ENCODE measurements around the gene ACOXL. TPM values are rescaled to one million over a fixed set of nuclear protein-coding genes. Genes with fewer than 3 reads are reported as not detected.

The ACOXL gene
- total RNA-seq, 2 donors from 2014 or later, result 0.52 TPM; not detected in 1

DNA sequence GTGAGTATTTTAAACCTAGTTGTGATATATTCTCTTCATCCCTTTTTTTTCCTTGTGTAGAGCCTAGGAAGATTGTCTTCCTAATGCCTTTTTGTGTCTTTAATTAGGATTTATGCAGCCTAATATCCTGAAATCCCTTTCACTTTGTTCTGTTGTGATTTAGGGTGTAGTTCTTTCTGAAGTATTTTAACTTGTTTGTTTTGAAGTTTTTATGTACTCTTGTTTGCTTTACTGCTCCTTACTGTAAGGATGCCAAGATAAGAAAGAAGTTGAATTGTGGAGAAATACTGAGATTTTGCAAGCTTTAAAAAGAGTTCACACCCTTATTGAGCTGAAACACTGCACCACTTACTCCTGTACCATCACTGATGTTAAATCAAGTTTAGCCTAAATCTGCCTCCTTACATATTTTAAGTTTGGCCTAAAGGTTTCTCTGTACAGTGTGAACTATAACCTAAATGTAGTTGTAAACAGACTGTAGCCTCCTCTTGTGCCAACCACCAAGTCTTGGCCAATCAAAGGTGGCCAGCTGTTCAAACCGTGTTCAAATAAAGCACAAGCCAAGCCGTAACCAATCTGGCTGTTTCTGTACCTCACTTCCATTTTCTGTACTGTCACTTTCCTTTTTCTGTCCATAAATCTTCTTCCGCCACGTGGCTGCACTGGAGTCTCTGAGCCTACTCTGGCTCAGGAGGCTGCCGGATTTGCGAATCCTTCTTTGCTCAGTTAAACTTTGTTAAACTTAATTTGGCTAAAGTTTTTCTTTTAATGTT is 17.7 kb upstream of the ACOXL start:
- Histone ChIP-seq H3K36me3 (replicated peaks in 1 of 2; ENCODE audit: insufficient read depth in 1 of 2, low read depth in 2 of 2) (no peaks in the 10 kb centered on the region), H3K4me1 (no peaks in the 10 kb centered on the region), H3K4me3 (no peak overlapping the region), H3K27me3 (no peaks in the 10 kb centered on the region), H3K27ac (no peak overlapping the region), H3K9me3 (no peaks in the 10 kb centered on the region)
- whole genome bisulfite sequencing, 2 donors, result 63 to 67% methylated on average over 6 of the region's 6 CpGs
- TF ChIP-seq, protein P1, sequence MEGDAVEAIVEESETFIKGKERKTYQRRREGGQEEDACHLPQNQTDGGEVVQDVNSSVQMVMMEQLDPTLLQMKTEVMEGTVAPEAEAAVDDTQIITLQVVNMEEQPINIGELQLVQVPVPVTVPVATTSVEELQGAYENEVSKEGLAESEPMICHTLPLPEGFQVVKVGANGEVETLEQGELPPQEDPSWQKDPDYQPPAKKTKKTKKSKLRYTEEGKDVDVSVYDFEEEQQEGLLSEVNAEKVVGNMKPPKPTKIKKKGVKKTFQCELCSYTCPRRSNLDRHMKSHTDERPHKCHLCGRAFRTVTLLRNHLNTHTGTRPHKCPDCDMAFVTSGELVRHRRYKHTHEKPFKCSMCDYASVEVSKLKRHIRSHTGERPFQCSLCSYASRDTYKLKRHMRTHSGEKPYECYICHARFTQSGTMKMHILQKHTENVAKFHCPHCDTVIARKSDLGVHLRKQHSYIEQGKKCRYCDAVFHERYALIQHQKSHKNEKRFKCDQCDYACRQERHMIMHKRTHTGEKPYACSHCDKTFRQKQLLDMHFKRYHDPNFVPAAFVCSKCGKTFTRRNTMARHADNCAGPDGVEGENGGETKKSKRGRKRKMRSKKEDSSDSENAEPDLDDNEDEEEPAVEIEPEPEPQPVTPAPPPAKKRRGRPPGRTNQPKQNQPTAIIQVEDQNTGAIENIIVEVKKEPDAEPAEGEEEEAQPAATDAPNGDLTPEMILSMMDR (IDR thresholded peaks at IDR 0.05), result no peak
- no peak for TF ChIP-seq POLR2A (IDR thresholded peaks at IDR 0.05)
- no peak for DNase-seq
- intact Hi-C loops (cut with DNase I), result no loop called here
- ATAC-seq, result no peak

DNA sequence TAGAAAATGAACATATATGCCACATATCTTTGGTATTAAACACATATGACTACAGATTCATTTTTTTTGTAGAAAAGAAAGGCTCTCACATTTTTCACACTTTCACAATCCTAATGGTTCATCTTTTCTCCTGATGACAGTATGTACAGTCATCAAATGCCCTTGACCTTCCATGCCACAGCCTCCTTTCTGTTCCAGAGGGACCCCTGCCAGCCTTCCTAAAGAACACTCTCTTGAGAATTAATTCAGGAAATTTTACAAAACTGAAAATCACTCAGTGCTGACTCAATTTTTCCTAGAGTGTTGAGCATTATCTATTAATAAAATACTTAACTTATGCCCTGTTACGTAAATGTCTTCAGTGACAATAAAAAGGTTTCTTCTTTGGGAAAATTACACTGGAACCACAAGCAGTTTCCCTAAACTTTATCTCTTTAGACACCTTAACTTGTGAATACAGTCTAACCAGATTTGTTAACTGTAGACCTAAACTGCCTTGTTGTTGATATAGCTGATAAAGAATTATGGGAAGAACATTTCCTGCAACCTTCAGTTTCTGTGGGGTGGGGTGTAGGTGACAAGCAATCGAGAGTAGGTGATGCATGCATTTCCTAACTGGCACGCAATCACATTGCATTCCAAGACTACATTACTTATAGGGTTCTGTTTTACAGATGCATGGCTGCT is 15.3 kb upstream of the ACOXL start:
- no peaks in the 10 kb centered on the region for H3K4me1 ChIP-seq
- DNase-seq (no peak), ATAC-seq (no peak)
- intact Hi-C loops (cut with DNase I), result no loop called here
- TF ChIP-seq, protein P1 (IDR thresholded peaks at IDR 0.05), result no peak
- no peak for TF ChIP-seq POLR2A (IDR thresholded peaks at IDR 0.05)
- no peak overlapping the region for H3K4me3 ChIP-seq
- H3K36me3 ChIP-seq (replicated peaks in 1 of 2; ENCODE audit: insufficient read depth in 1 of 2, low read depth in 2 of 2), result no peaks in the 10 kb centered on the region
- H3K27ac ChIP-seq, result no peak overlapping the region
- WGBS, 2 donors, result 56 to 72% methylated on average over 3 of the region's 3 CpGs
- no peaks in the 10 kb centered on the region for H3K9me3 ChIP-seq
- no peaks in the 10 kb centered on the region for H3K27me3 ChIP-seq

DNA sequence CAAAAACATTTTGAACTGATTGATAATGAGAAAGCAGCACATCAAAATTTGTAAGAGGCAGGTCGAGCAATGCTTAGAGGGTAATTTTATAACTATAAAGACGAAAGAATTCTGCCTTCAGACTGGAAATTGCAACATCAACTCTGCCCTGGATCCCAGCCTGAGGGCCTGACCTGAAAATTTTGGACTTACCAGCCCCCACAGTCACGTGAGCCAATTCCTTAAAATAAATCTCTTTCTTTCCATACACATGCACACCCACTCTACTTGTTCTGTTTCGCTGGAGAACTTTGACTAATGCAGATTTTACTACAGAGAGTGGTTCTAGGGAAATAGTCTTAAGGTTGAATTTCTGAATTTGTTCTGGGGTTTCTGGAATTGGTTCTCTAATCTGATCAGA is 14.6 kb upstream of the ACOXL start:
- no peaks in the 10 kb centered on the region for H3K4me1 ChIP-seq
- WGBS, 2 donors, result 61 to 69% methylated on average over 4 of the region's 4 CpGs
- no peaks in the 10 kb centered on the region for H3K36me3 ChIP-seq (replicated peaks in 1 of 2; ENCODE audit: insufficient read depth in 1 of 2, low read depth in 2 of 2)

DNA sequence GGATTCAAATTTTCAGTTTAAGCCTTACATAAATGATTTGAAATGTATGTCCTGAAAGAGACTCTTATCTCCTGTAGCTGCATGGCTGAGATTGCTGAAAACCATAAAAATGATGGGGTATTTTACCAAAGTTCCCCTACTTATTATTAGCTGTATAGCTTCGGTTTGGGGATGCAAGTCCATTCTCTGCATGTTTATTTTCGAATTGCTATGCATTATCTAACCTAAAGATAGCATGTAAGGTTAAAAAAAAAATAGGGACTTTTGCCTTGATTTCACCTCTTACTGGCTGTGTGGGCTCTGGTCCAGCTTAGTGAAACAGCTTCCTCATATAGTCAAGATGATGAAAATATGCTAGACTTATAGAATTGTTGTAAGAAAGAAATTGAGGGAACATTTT is 14.0 kb upstream of the ACOXL start:
- Histone ChIP-seq H3K4me1 (no peaks in the 10 kb centered on the region), H3K9me3 (no peaks in the 10 kb centered on the region), H3K4me3 (no peak overlapping the region), H3K27ac (no peak overlapping the region), H3K27me3 (no peaks in the 10 kb centered on the region), H3K36me3 (replicated peaks in 1 of 2; ENCODE audit: insufficient read depth in 1 of 2, low read depth in 2 of 2) (no peaks in the 10 kb centered on the region)
- ATAC-seq, result no peak
- WGBS, 2 donors, result 71 to 75% methylated on average over 2 of the region's 2 CpGs
- no peak for DNase-seq
- no peak for TF ChIP-seq POLR2A (IDR thresholded peaks at IDR 0.05)
- TF ChIP-seq, protein P1 (IDR thresholded peaks at IDR 0.05), result no peak
- intact Hi-C loops (cut with DNase I), result no loop called here

More for the DNA sequence above, 14.6 kb upstream of the ACOXL start:
- no peak overlapping the region for H3K4me3 ChIP-seq
- H3K27me3 ChIP-seq, result no peaks in the 10 kb centered on the region
- DNase-seq (no peak), ATAC-seq (no peak)
- intact Hi-C loops (cut with DNase I), result no loop called here
- H3K9me3 ChIP-seq, result no peaks in the 10 kb centered on the region
- TF ChIP-seq, protein P1 (IDR thresholded peaks at IDR 0.05), result no peak
- TF ChIP-seq POLR2A (IDR thresholded peaks at IDR 0.05), result no peak
- no peak overlapping the region for H3K27ac ChIP-seq

Measured in body of pancreas (tissue), 4 donors.